Ectodermal cell (in vitro differentiated cells): ENCODE measurements around the gene EPB41L2.

ENCODE experiments used
- H3K27ac ChIP-seq: 2 replicates; pipeline ENCODE4 v1.7.0; 2013; ENCODE audit warnings: mild to moderate bottlenecking, low read depth, low read length; ENCODE audit not compliant: insufficient read depth, poor library complexity, severe bottlenecking
- H3K27me3 ChIP-seq: 2 replicates; pipeline ENCODE4 v1.7.0; 2013; ENCODE audit warnings: mild to moderate bottlenecking, low read length; ENCODE audit not compliant: insufficient read depth, control insufficient read depth, poor library complexity, severe bottlenecking
- H3K36me3 ChIP-seq: one replicate; pipeline ENCODE4 v1.7.0; 2013; ENCODE audit warnings: low read length; ENCODE audit not compliant: control insufficient read depth, insufficient read depth
- H3K4me1 ChIP-seq: one replicate; pipeline ENCODE4 v1.7.0; 2013; ENCODE audit warnings: low read length; ENCODE audit not compliant: control insufficient read depth, insufficient read depth
- H3K4me3 ChIP-seq: 2 replicates; pipeline ENCODE4 v1.7.0; 2013; ENCODE audit warnings: low read depth, low read length, control low read depth; ENCODE audit not compliant: insufficient read depth
- H3K9me3 ChIP-seq: 2 replicates; pipeline ENCODE4 v1.7.0; 2013; ENCODE audit warnings: mild to moderate bottlenecking, low read length, moderate library complexity; ENCODE audit not compliant: control insufficient read depth
- WGBS, 2 experiments: methylation state at CpG; one replicate each; pipeline ENCODE4 v1.1.7; 2013; ENCODE audit warnings: missing lambda C conversion rate in 2 of 2; 5-methylcytosine and 5-hydroxymethylcytosine counted together

The EPB41L2 gene

GRCh38 chr6:130886966-130887365, 176.1 kb downstream of the EPB41L2 start:
- 96 to 97% methylated on average over 2 of the region's 2 CpGs for WGBS, 2 experiments
- no peaks in the 10 kb centered on the region for H3K36me3 ChIP-seq
- no peaks in the 10 kb centered on the region for H3K27me3 ChIP-seq
- H3K27ac ChIP-seq: no peak overlapping the region
- H3K4me1 ChIP-seq: no peaks in the 10 kb centered on the region
- no peak overlapping the region for H3K4me3 ChIP-seq
- H3K9me3 ChIP-seq: no peaks in the 10 kb centered on the region

GRCh38 chr6:130885392-130886192, 177.5 kb downstream of the EPB41L2 start:
- no peak overlapping the region for H3K4me3 ChIP-seq
- H3K9me3 ChIP-seq: no peaks in the 10 kb centered on the region
- H3K4me1 ChIP-seq: no peaks in the 10 kb centered on the region
- H3K27me3 ChIP-seq: no peaks in the 10 kb centered on the region
- H3K27ac ChIP-seq: no peak overlapping the region
- no peaks in the 10 kb centered on the region for H3K36me3 ChIP-seq
- WGBS, 2 experiments: 45% methylated on average over 2 to 4 of the region's 4 CpGs

GRCh38 chr6:130882370-130882769, 180.7 kb downstream of the EPB41L2 start:
- Histone ChIP-seq H3K36me3 (no peaks in the 10 kb centered on the region), H3K4me1 (no peaks in the 10 kb centered on the region), H3K9me3 (no peaks in the 10 kb centered on the region), H3K27ac (no peak overlapping the region), H3K27me3 (no peaks in the 10 kb centered on the region), H3K4me3 (no peak overlapping the region)
- WGBS, 2 experiments: 91% methylated on average over 4 of the region's 4 CpGs

GRCh38 chr6:130879826-130880225, 183.2 kb downstream of the EPB41L2 start:
- H3K27me3 ChIP-seq: no peaks in the 10 kb centered on the region
- no peaks in the 10 kb centered on the region for H3K9me3 ChIP-seq
- H3K4me3 ChIP-seq: no peak overlapping the region
- WGBS, 2 experiments: 95 to 96% methylated on average over 6 of the region's 6 CpGs
- H3K36me3 ChIP-seq: no peaks in the 10 kb centered on the region
- H3K4me1 ChIP-seq: no peaks in the 10 kb centered on the region
- H3K27ac ChIP-seq: no peak overlapping the region

- Histone ChIP-seq H3K9me3 (no peaks in the 10 kb centered on the region), H3K4me3 (no peak overlapping the region), H3K4me1 (peaks cover 6% of the 10 kb centered on the region), H3K27me3 (no peaks in the 10 kb centered on the region), H3K27ac (no peak overlapping the region), H3K36me3 (no peaks in the 10 kb centered on the region)
- 92 to 97% methylated on average over 4 to 5 of the region's 5 CpGs for WGBS, 2 experiments
These were observed 189.3 kb downstream of the EPB41L2 start for GRCh38 chr6:130873746-130874145.

- Histone ChIP-seq H3K9me3 (no peaks in the 10 kb centered on the region), H3K4me1 (peaks cover 8% of the 10 kb centered on the region), H3K36me3 (no peaks in the 10 kb centered on the region), H3K4me3 (no peak overlapping the region), H3K27ac (no peak overlapping the region), H3K27me3 (no peaks in the 10 kb centered on the region)
- 65 to 67% methylated on average over 8 of the region's 8 CpGs for WGBS, 2 experiments
These were observed 190.6 kb downstream of the EPB41L2 start for GRCh38 chr6:130872250-130873095.

- Histone ChIP-seq H3K36me3 (no peaks in the 10 kb centered on the region), H3K27ac (no peak overlapping the region), H3K4me3 (no peak overlapping the region), H3K27me3 (no peaks in the 10 kb centered on the region), H3K4me1 (peaks cover 8% of the 10 kb centered on the region), H3K9me3 (no peaks in the 10 kb centered on the region)
- 87 to 90% methylated on average over 9 of the region's 9 CpGs for WGBS, 2 experiments
These were observed 192.7 kb downstream of the EPB41L2 start for GRCh38 chr6:130870179-130870880.

GRCh38 chr6:130869681-130870080, 193.4 kb downstream of the EPB41L2 start:
- no peaks in the 10 kb centered on the region for H3K27me3 ChIP-seq
- H3K4me1 ChIP-seq: peaks cover 8% of the 10 kb centered on the region
- H3K9me3 ChIP-seq: no peaks in the 10 kb centered on the region
- H3K36me3 ChIP-seq: no peaks in the 10 kb centered on the region
- no peak overlapping the region for H3K4me3 ChIP-seq
- H3K27ac ChIP-seq: no peak overlapping the region
- WGBS, 2 experiments: 89 to 93% methylated on average over 10 of the region's 10 CpGs

- 98 to 99% methylated on average over 3 of the region's 4 CpGs for WGBS, 2 experiments
- Histone ChIP-seq H3K27ac (no peak overlapping the region), H3K4me1 (peaks cover 8% of the 10 kb centered on the region), H3K4me3 (no peak overlapping the region), H3K36me3 (no peaks in the 10 kb centered on the region), H3K27me3 (no peaks in the 10 kb centered on the region), H3K9me3 (no peaks in the 10 kb centered on the region)
These were observed 197.3 kb downstream of the EPB41L2 start for GRCh38 chr6:130865793-130866192.

GRCh38 chr6:130864344-130864743, 198.7 kb downstream of the EPB41L2 start:
- no peaks in the 10 kb centered on the region for H3K9me3 ChIP-seq
- WGBS, 2 experiments: 94 to 96% methylated on average over 11 of the region's 11 CpGs
- H3K27ac ChIP-seq: no peak overlapping the region
- no peaks in the 10 kb centered on the region for H3K27me3 ChIP-seq
- no peak overlapping the region for H3K4me3 ChIP-seq
- no peaks in the 10 kb centered on the region for H3K36me3 ChIP-seq
- peaks cover 8% of the 10 kb centered on the region for H3K4me1 ChIP-seq
